Left ventricle myocardium inferior (tissue), 1 donor: ENCODE results near the gene TTLL12. TPM values are rescaled to one million over a fixed set of nuclear protein-coding genes. Genes with fewer than 3 reads are reported as not detected.

Experiments
- DNase-seq: peaks from one replicate; pipeline ENCODE4 v3.0.0-alpha.2; 2020
- H3K27ac ChIP-seq: fragments of 200-600 bp; replicated peaks from 2 replicates; pipeline ENCODE4 v1.8.0; 2021
- H3K27me3 ChIP-seq: fragments of 200-600 bp; 2 replicates; pipeline ENCODE4 v1.8.0; 2021; ENCODE audit warnings: low read depth
- H3K36me3 ChIP-seq: fragments of 200-600 bp; 2 replicates; pipeline ENCODE4 v1.8.0; 2021
- H3K4me1 ChIP-seq: fragments of 200-600 bp; 2 replicates; pipeline ENCODE4 v1.8.0; 2021
- H3K4me3 ChIP-seq: fragments of 200-600 bp; 2 replicates; pipeline ENCODE4 v1.8.0; 2021; ENCODE audit warnings: mild to moderate bottlenecking, moderate library complexity
- H3K9me3 ChIP-seq: fragments of 200-600 bp; replicated peaks from 2 replicates; pipeline ENCODE4 v1.8.0; 2021
- CTCF ChIP-seq: fragments of 200-600 bp; IDR thresholded peaks from 2 replicates; pipeline ENCODE4 v1.8.0; 2021; ENCODE audit warnings: antibody characterized with exemption, mild to moderate bottlenecking, borderline replicate concordance
- intact Hi-C: fragments of 100-400 bp; cut with micrococcal nuclease; formaldehyde crosslinking; loops from one replicate; pipeline ENCODE4 v1.11.0; 2022
- total RNA-seq: library from RNA; stranded (reverse); fragmentation: NEBNext Ultra II Directional; extraction: Animal tissue kit (Norgen Biotek cat#: 25700); gene quantifications from one replicate; pipeline ENCODE4 v1.2.1, GENCODE V29; 2021
- donor health status: DM: no; HTN: yes; CAD: no; lungs with severe emphysema.

TTLL12 gene
- total RNA-seq, 1 donor from 2014 or later: 12.6 TPM

GRCh38 chr22:43201486-43202219 lies 14.7 kb upstream of the TTLL12 start:
- peaks cover 19% of the 10 kb centered on the region for H3K27me3 ChIP-seq
- no peaks in the 10 kb centered on the region for H3K36me3 ChIP-seq
- TF ChIP-seq CTCF: no peak
- H3K27ac ChIP-seq: no peak overlapping the region
- intact Hi-C loops: no loop called here
- no peak for DNase-seq
- H3K4me1 ChIP-seq: peaks cover 6% of the 10 kb centered on the region
- no peaks in the 10 kb centered on the region for H3K9me3 ChIP-seq
- H3K4me3 ChIP-seq: no peak overlapping the region

- TF ChIP-seq CTCF: no peak
- DNase-seq: no peak
- Histone ChIP-seq H3K9me3 (no peaks in the 10 kb centered on the region), H3K4me3 (no peak overlapping the region), H3K27me3 (peaks cover 19% of the 10 kb centered on the region), H3K36me3 (no peaks in the 10 kb centered on the region), H3K4me1 (peaks cover 4% of the 10 kb centered on the region), H3K27ac (no peak overlapping the region)
- intact Hi-C loops: no loop called here
Measured at GRCh38 chr22:43200555-43200954, 13.6 kb upstream of the TTLL12 start.

- TF ChIP-seq CTCF: no peak
Measured at GRCh38 chr22:43200031-43200430, 13.1 kb upstream of the TTLL12 start.

GRCh38 chr22:43199541-43199940 lies 12.6 kb upstream of the TTLL12 start:
- Histone ChIP-seq H3K27ac (no peak overlapping the region), H3K27me3 (peaks cover 19% of the 10 kb centered on the region), H3K4me1 (peaks cover 4% of the 10 kb centered on the region), H3K9me3 (no peaks in the 10 kb centered on the region), H3K36me3 (no peaks in the 10 kb centered on the region), H3K4me3 (no peak overlapping the region)
- no peak for TF ChIP-seq CTCF
- intact Hi-C loops: no loop called here
- no peak for DNase-seq

More at GRCh38 chr22:43200031-43200430, 13.1 kb upstream of the TTLL12 start:
- H3K4me3 ChIP-seq: no peak overlapping the region
- no peaks in the 10 kb centered on the region for H3K36me3 ChIP-seq
- intact Hi-C loops: no loop called here
- DNase-seq: no peak
- no peak overlapping the region for H3K27ac ChIP-seq
- peaks cover 4% of the 10 kb centered on the region for H3K4me1 ChIP-seq
- no peaks in the 10 kb centered on the region for H3K9me3 ChIP-seq
- peaks cover 19% of the 10 kb centered on the region for H3K27me3 ChIP-seq

- DNase-seq: no peak
- intact Hi-C loops: no loop called here
- H3K27ac ChIP-seq: no peak overlapping the region
- no peaks in the 10 kb centered on the region for H3K36me3 ChIP-seq
- no peak for TF ChIP-seq CTCF
- H3K4me3 ChIP-seq: no peak overlapping the region
- H3K9me3 ChIP-seq: no peaks in the 10 kb centered on the region
- H3K27me3 ChIP-seq: peaks cover 19% of the 10 kb centered on the region
- peaks cover 4% of the 10 kb centered on the region for H3K4me1 ChIP-seq
Measured at GRCh38 chr22:43198936-43199335, 12.0 kb upstream of the TTLL12 start.
